ENCODE measurements around the gene SLC25A21. TPM values are rescaled to one million over a fixed set of nuclear protein-coding genes. Genes with fewer than 3 reads are reported as not detected.
"Not testable (repeated sequence)": the region's sequence is repeated elsewhere in the genome, so short reads cannot be mapped to it uniquely, and the experiment has no call there.

The SLC25A21 gene
- total RNA-seq, 1 experiment from 2014 or later, result 2.1 TPM

- in situ Hi-C loops (cut with HindIII; ENCODE audit: low pct_unique_long_range_greater_than_20kb, low sequenced_read_pairs) (no loop called here), intact Hi-C loops (cut with micrococcal nuclease; ENCODE audit: unreplicated experiment) (no loop called here)
- no peak overlapping the region for H3K4me3 ChIP-seq (ENCODE audit: low read depth in 2 of 2, low read length in 2 of 2)
- TF ChIP-seq POLR2AphosphoS5 (IDR thresholded peaks at IDR 0.05; ENCODE audit: low read depth, low read length) (no peak), TCF7L2 (IDR thresholded peaks at IDR 0.05; ENCODE audit: low read depth, low read length) (no peak), CTCF (IDR thresholded peaks at IDR 0.05) (no peak), SIN3A (IDR thresholded peaks at IDR 0.05; ENCODE audit: borderline replicate concordance, insufficient read depth, low read depth, low read length) (no peak), REST (IDR thresholded peaks at IDR 0.05; ENCODE audit: insufficient read depth in 1 of 2, low read depth in 2 of 2, low read length in 1 of 2) (no peak)
- BruUV-seq (replicated peaks), result no TSS peak
- POLR2A ChIA-PET, result no interaction called here
- H3K36me3 ChIP-seq (ENCODE audit: control insufficient read depth, insufficient read depth, low read length), result no peaks in the 10 kb centered on the region
- no peaks in the 10 kb centered on the region for H3K4me1 ChIP-seq (ENCODE audit: control insufficient read depth, insufficient read depth, low read length)
- DNase-seq (ENCODE audit: low read depth, low spot score), result peak; percentile 25
- H3K27ac ChIP-seq (ENCODE audit: low read length), result no peak overlapping the region
- ATAC-seq, result no peak
- H3K9me3 ChIP-seq (ENCODE audit: control insufficient read depth, insufficient read depth, low read depth, low read length), result no peaks in the 10 kb centered on the region
- CTCF ChIA-PET, result no interaction called here
- H3K27me3 ChIP-seq (ENCODE audit: control insufficient read depth, insufficient read depth, low read length), result no peaks in the 10 kb centered on the region
These were observed 91.2 kb downstream of the SLC25A21 start for GRCh38 chr14:37081218-37081617.

GRCh38 chr14:37078131-37078530 is 94.3 kb downstream of the SLC25A21 start:
- ChIA-PET POLR2A (no interaction called here), CTCF (interaction anchor here (0.7 kb wide), 1 partner anchor 1316 kb away, joined by 3 read pairs; no protein-coding TSS in a partner anchor)
- Histone ChIP-seq H3K27me3 (ENCODE audit: control insufficient read depth, insufficient read depth, low read length) (no peaks in the 10 kb centered on the region), H3K9me3 (ENCODE audit: control insufficient read depth, insufficient read depth, low read depth, low read length) (no peaks in the 10 kb centered on the region), H3K36me3 (ENCODE audit: control insufficient read depth, insufficient read depth, low read length) (no peaks in the 10 kb centered on the region), H3K4me1 (ENCODE audit: control insufficient read depth, insufficient read depth, low read length) (no peaks in the 10 kb centered on the region), H3K4me3 (ENCODE audit: low read depth in 2 of 2, low read length in 2 of 2) (no peak overlapping the region), H3K27ac (ENCODE audit: low read length) (no peak overlapping the region)
- in situ Hi-C loops (cut with HindIII; ENCODE audit: low pct_unique_long_range_greater_than_20kb, low sequenced_read_pairs) (no loop called here), intact Hi-C loops (cut with micrococcal nuclease; ENCODE audit: unreplicated experiment) (no loop called here)
- no peak for TF ChIP-seq TCF7L2 (IDR thresholded peaks at IDR 0.05; ENCODE audit: low read depth, low read length)
- no peak for TF ChIP-seq CTCF (IDR thresholded peaks at IDR 0.05)
- no peak for TF ChIP-seq REST (IDR thresholded peaks at IDR 0.05; ENCODE audit: insufficient read depth in 1 of 2, low read depth in 2 of 2, low read length in 1 of 2)
- TF ChIP-seq SIN3A (IDR thresholded peaks at IDR 0.05; ENCODE audit: borderline replicate concordance, insufficient read depth, low read depth, low read length), result no peak
- DNase-seq (ENCODE audit: low read depth, low spot score), result no peak
- no TSS peak for BruUV-seq (replicated peaks)
- no peak for ATAC-seq

- H3K27me3 ChIP-seq (ENCODE audit: control insufficient read depth, insufficient read depth, low read length); ATAC-seq; BruUV-seq (replicated peaks); POLR2A ChIA-PET; H3K36me3 ChIP-seq (ENCODE audit: control insufficient read depth, insufficient read depth, low read length); H3K4me1 ChIP-seq (ENCODE audit: control insufficient read depth, insufficient read depth, low read length); H3K4me3 ChIP-seq (ENCODE audit: low read depth in 2 of 2, low read length in 2 of 2); CTCF ChIA-PET; in situ Hi-C loops (cut with HindIII; ENCODE audit: low pct_unique_long_range_greater_than_20kb, low sequenced_read_pairs); intact Hi-C loops (cut with micrococcal nuclease; ENCODE audit: unreplicated experiment); H3K27ac ChIP-seq (ENCODE audit: low read length); H3K9me3 ChIP-seq (ENCODE audit: control insufficient read depth, insufficient read depth, low read depth, low read length); DNase-seq (ENCODE audit: low read depth, low spot score): not testable (repeated sequence)
These were observed 98.1 kb downstream of the SLC25A21 start for GRCh38 chr14:37074320-37074719.
